GM13976 (cell line): ENCODE data around the gene GMPR.

Experiments
- DNase-seq: peaks from one replicate; pipeline ENCODE4 v3.0.0; 2012; ENCODE audit warnings: low spot score
- CTCF ChIP-seq: IDR thresholded peaks from 2 replicates; pipeline ENCODE4 v1.5.1; 2012; ENCODE audit warnings: borderline replicate concordance, mild to moderate bottlenecking; ENCODE audit not compliant: insufficient read depth; ENCODE audit errors: extremely low read depth, missing control alignments, control extremely low read depth
- in situ Hi-C: fragments of 300-500 bp; cut with MboI; formaldehyde crosslinking; loops from one replicate; pipeline ENCODE4 v1.12.0; 2022; ENCODE audit warnings: low sequenced_read_pairs, mixed read lengths, inconsistent platforms; ENCODE audit not compliant: unreplicated experiment

The GMPR gene

DNA sequence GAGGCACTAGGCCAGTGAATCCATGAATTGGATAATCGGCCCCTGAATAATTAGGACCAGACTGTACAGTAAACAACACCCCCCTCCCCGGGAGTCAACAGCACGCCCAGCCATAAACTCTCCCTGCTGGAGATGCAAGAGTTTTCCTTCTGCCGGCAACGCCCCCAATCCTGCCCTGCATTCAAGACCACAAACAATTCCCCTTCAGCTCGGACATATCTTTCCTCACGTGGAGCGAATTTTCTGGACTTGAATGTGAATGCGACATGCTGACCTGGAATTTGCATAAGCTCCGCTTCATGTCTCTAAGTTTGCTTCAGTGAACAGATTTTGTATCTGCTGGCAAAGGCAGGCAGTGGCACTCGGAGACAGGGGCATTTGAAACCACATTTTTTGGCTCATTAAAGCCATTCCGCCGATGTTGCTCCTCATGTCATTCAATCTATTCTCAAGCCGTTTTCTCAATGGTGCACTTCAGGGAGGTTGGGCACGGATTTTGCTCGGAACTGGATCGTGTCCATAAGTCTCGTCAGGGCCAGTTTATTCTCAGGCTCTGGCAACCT is 38.0 kb upstream of the GMPR start:
- no peak for TF ChIP-seq CTCF
- no peak for DNase-seq
- in situ Hi-C loops = loop anchor here (10.0 kb wide), 1 partner anchor 506 kb away; no protein-coding TSS in a partner anchor

- DNase-seq = no peak
- no peak for TF ChIP-seq CTCF
- in situ Hi-C loops = loop anchor here (10.0 kb wide), 1 partner anchor 507 kb away; no protein-coding TSS in a partner anchor
Measured at GRCh38 chr6:16201706-16202105, 36.7 kb upstream of the GMPR start.

DNA sequence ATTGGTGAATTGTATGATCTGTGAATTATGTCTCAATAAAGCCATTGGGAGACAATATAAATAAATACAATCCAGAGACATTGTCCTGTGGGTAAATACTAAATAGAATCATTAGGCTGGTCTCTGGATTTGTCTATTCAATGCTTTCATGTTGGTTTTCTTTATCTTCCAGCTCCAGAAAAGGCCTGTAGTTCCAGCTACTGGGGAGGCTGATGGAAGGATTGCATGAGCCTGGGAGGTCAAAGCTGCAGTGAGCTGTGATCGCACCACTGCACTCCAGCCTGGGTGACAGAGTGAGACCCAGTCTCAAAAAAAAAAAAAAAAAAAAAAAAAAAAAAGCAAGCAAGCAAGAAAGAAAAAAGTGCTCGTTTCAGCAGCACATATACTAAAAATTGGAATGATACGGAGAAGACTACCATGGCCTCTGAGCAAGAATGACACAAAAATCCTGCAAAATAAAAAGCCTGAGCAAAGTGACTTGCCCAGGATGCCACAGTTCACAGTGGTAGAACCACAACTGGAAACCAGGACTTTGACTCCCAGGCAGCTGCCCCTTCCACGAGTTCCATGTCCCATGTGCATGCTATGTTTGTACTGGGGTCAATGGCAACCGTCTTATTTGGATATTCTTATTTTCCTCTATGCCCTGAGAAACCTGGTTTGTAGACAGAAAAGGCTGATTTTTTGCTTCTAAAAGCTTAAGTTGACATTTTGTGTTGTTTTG is 33.6 kb upstream of the GMPR start:
- TF ChIP-seq CTCF = no peak
- in situ Hi-C loops = loop anchor here (10.0 kb wide), 1 partner anchor 510 kb away; no protein-coding TSS in a partner anchor
- no peak for DNase-seq

- no peak for TF ChIP-seq CTCF
- peak; percentile 64 for DNase-seq
- in situ Hi-C loops = loop anchor here (10.0 kb wide), 1 partner anchor 511 kb away; no protein-coding TSS in a partner anchor
Measured at GRCh38 chr6:16205377-16206144, 32.8 kb upstream of the GMPR start.

DNA sequence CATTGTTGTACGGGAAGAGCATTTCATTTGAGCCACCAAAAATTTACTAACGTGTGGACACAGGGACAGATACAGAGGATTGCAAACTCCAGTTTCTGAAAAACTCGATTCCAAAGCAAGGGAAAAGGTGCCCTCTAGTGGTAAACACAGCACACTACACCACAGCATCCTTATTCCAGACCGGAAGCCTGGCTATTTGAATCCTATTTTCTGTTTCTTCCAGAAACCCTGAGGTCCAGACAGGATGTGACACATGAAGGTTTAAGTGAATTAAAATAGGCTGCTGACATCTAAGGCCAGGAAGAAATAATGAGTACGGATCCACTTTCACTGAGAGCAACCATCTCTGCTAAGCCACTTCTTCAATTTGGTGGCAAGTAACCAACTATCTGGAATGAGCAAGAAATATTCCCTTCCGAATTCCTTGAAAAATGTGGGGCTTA is 31.8 kb upstream of the GMPR start:
- in situ Hi-C loops = loop anchor here (10.0 kb wide), 1 partner anchor 512 kb away; no protein-coding TSS in a partner anchor
- peak; percentile 85 for TF ChIP-seq CTCF
- peak; percentile 70 for DNase-seq

DNA sequence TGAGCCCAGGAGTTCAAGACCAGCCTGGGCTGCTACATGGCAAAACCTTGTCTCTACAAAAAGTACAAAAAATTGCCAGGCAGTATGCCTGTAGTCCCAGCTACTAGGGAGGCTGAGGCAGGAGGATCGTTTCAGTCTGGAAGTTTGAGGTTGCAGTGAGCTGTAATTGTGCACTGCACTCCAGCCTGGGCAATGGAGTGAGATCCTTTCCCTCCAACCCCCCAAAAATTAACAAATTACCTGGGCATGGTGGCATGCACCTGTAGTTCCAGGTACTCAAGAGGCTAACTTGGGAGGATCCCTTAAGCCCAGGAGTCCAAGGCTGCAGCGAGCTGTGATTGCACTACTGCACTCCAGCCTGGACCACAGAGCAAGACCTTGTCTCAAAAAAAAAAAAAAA is 29.4 kb upstream of the GMPR start:
- no peak for TF ChIP-seq CTCF
- DNase-seq = no peak
- in situ Hi-C loops = loop anchor here (10.0 kb wide), 1 partner anchor 514 kb away; no protein-coding TSS in a partner anchor
